A549 (cell line): Measurements from ENCODE around the gene NCOA1.

Experiments used
- CHD2 ChIP-seq: fragments of 150-350 bp; IDR thresholded peaks from 2 replicates; pipeline ENCODE4 v1.6.1; 2014; ENCODE audit warnings: low read length; ENCODE audit not compliant: partially characterized antibody
- PHF8 ChIP-seq: fragments of 200-600 bp; sonication (generic); IDR thresholded peaks from 2 replicates; pipeline ENCODE4 v1.6.1; 2016; ENCODE audit warnings: low read depth, mild to moderate bottlenecking, antibody characterized with exemption, moderate library complexity, borderline replicate concordance
- POLR2A ChIP-seq: IDR thresholded peaks from 2 replicates; pipeline ENCODE4 v1.6.1; 2012; ENCODE audit warnings: mild to moderate bottlenecking, low read length
- RFX5 ChIP-seq: fragments of 450-650 bp; IDR thresholded peaks from 2 replicates; pipeline ENCODE4 v1.7.1; 2014; ENCODE audit warnings: antibody characterized with exemption, mild to moderate bottlenecking, moderate library complexity
- TP53 ChIP-seq: fragments of 250-450 bp; sonication (Bioruptor Pico); IDR thresholded peaks from 2 replicates; pipeline ENCODE4 v1.5.0; 2021; ENCODE audit warnings: mild to moderate bottlenecking, moderate library complexity
- ZC3H11A ChIP-seq: fragments of 450-650 bp; IDR thresholded peaks from 2 replicates; pipeline ENCODE4 v1.6.1; 2014; ENCODE audit warnings: antibody characterized with exemption, mild to moderate bottlenecking
- ZNF302 ChIP-seq: fragments of 250-450 bp; sonication (Bioruptor Pico); IDR thresholded peaks from 2 replicates; pipeline ENCODE4 v1.9.0; 2021; ENCODE audit warnings: inconsistent platforms, mild to moderate bottlenecking, moderate library complexity
- ZSCAN20 ChIP-seq: fragments of 250-450 bp; sonication (Bioruptor Pico); IDR thresholded peaks from 2 replicates; pipeline ENCODE4 v1.8.0; 2022; ENCODE audit warnings: mild to moderate bottlenecking, moderate library complexity
- TF ChIP-seq, protein P1 (sequence below): fragments of >200 bp; sonication (Bioruptor Twin); formaldehyde crosslinking; IDR thresholded peaks from 3 replicates; pipeline ENCODE4 v1.5.1; 2016
- TF ChIP-seq, protein P2 (sequence below): fragments of 200-600 bp; sonication (generic); IDR thresholded peaks from 2 replicates; pipeline ENCODE4 v1.6.1; 2016; ENCODE audit warnings: antibody characterized with exemption, mild to moderate bottlenecking, moderate library complexity
- TF ChIP-seq, protein P3 (sequence below): fragments of 250-450 bp; sonication (Bioruptor Pico); IDR thresholded peaks from 2 replicates; pipeline ENCODE4 v1.5.0; 2021; ENCODE audit warnings: mild to moderate bottlenecking, moderate library complexity, borderline replicate concordance

DNA sequence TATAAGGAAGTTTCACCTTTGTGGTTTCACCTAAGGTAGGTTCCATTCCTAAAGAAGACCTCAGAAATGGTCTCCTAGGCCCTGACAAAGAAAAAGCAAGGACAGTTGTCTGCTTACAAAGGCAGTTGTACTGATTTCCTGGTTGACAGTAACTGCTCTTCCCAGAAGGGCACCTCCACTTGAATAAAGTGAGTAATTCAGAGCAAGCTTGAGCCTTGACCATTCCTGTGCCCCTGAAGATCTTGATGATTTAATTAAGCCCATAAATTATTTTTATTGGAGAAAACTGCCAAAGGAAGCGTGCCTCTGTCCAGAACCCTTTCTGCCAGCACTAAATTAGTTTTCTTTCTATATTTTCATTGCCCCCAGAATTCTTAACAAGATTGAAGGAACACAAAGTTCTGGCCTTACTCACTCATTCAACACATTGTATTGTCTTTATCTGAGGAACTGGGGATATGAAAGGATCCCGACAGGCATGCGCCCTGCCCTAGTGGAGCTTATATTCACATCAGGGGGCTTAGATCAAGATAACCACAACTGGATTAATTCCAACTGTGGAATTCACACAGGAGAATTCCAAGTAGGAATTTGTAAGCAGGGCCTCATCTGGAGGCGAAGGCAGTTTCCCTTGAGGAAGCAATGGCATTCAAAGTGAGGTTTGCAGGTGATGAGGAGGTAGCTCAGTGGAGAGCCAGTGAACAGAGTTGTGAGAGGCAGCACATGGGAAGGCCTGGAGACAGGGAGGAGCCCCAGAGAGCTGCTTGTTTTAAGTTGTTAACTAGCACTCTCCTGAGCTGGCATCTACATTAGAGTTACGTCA lies 280.9 kb downstream of the NCOA1 start:
- TF ChIP-seq, protein P1, sequence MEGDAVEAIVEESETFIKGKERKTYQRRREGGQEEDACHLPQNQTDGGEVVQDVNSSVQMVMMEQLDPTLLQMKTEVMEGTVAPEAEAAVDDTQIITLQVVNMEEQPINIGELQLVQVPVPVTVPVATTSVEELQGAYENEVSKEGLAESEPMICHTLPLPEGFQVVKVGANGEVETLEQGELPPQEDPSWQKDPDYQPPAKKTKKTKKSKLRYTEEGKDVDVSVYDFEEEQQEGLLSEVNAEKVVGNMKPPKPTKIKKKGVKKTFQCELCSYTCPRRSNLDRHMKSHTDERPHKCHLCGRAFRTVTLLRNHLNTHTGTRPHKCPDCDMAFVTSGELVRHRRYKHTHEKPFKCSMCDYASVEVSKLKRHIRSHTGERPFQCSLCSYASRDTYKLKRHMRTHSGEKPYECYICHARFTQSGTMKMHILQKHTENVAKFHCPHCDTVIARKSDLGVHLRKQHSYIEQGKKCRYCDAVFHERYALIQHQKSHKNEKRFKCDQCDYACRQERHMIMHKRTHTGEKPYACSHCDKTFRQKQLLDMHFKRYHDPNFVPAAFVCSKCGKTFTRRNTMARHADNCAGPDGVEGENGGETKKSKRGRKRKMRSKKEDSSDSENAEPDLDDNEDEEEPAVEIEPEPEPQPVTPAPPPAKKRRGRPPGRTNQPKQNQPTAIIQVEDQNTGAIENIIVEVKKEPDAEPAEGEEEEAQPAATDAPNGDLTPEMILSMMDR = no peak
- TF ChIP-seq POLR2A = no peak
- TF ChIP-seq ZSCAN20 (CRISPR knock-in tag) = no peak
- TF ChIP-seq RFX5 = no peak
- no peak for TF ChIP-seq ZNF302 (CRISPR knock-in tag)
- TF ChIP-seq, protein P2, sequence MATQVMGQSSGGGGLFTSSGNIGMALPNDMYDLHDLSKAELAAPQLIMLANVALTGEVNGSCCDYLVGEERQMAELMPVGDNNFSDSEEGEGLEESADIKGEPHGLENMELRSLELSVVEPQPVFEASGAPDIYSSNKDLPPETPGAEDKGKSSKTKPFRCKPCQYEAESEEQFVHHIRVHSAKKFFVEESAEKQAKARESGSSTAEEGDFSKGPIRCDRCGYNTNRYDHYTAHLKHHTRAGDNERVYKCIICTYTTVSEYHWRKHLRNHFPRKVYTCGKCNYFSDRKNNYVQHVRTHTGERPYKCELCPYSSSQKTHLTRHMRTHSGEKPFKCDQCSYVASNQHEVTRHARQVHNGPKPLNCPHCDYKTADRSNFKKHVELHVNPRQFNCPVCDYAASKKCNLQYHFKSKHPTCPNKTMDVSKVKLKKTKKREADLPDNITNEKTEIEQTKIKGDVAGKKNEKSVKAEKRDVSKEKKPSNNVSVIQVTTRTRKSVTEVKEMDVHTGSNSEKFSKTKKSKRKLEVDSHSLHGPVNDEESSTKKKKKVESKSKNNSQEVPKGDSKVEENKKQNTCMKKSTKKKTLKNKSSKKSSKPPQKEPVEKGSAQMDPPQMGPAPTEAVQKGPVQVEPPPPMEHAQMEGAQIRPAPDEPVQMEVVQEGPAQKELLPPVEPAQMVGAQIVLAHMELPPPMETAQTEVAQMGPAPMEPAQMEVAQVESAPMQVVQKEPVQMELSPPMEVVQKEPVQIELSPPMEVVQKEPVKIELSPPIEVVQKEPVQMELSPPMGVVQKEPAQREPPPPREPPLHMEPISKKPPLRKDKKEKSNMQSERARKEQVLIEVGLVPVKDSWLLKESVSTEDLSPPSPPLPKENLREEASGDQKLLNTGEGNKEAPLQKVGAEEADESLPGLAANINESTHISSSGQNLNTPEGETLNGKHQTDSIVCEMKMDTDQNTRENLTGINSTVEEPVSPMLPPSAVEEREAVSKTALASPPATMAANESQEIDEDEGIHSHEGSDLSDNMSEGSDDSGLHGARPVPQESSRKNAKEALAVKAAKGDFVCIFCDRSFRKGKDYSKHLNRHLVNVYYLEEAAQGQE = no peak
- TF ChIP-seq, protein P3, sequence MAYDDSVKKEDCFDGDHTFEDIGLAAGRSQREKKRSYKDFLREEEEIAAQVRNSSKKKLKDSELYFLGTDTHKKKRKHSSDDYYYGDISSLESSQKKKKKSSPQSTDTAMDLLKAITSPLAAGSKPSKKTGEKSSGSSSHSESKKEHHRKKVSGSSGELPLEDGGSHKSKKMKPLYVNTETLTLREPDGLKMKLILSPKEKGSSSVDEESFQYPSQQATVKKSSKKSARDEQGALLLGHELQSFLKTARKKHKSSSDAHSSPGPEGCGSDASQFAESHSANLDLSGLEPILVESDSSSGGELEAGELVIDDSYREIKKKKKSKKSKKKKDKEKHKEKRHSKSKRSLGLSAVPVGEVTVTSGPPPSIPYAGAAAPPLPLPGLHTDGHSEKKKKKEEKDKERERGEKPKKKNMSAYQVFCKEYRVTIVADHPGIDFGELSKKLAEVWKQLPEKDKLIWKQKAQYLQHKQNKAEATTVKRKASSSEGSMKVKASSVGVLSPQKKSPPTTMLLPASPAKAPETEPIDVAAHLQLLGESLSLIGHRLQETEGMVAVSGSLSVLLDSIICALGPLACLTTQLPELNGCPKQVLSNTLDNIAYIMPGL = no peak
- TF ChIP-seq TP53 (CRISPR knock-in tag) = no peak
- no peak for TF ChIP-seq CHD2
- TF ChIP-seq PHF8 = no peak
- TF ChIP-seq ZC3H11A = no peak
